Activated CD4-positive, alpha-beta memory T cell treated with anti-CD3 and anti-CD28 coated beads for 36 hours (primary cell): ENCODE results near the gene CTR9. TPM values are rescaled to one million over a fixed set of nuclear protein-coding genes. Genes with fewer than 3 reads are reported as not detected.
A peak's percentile ranks its signal among the peaks of the same experiment; 100 is the strongest.
"Not testable (repeated sequence)": the region's sequence is repeated elsewhere in the genome, so short reads cannot be mapped to it uniquely, and the experiment has no call there.

Experiments used
- CTCF ChIA-PET: fragments of 350-600 bp; sonication (Branson Sonifier 250); formaldehyde crosslinking; loops from one replicate; lab custom pipeline; 2021; ENCODE audit warnings: antibody characterized with exemption, inconsistent platforms; lab: Charles Lee
- POLR2A ChIA-PET: fragments of 350-600 bp; sonication (Branson Sonifier 250); formaldehyde crosslinking; loops from one replicate; lab custom pipeline; 2021; ENCODE audit warnings: antibody characterized with exemption; lab: Charles Lee
- DNase-seq: peaks from one replicate; pipeline ENCODE4 v3.0.0-alpha.2; 2020
- H3K27ac Mint-ChIP-seq: one replicate; pipeline ENCODE4 v1.8.0; 2021; ENCODE audit warnings: mixed read lengths
- H3K27me3 Mint-ChIP-seq: one replicate; pipeline ENCODE4 v1.8.0; 2021; ENCODE audit warnings: mixed read lengths
- H3K36me3 Mint-ChIP-seq: one replicate; pipeline ENCODE4 v1.8.0; 2021; ENCODE audit warnings: mixed read lengths
- H3K4me1 Mint-ChIP-seq: one replicate; pipeline ENCODE4 v1.8.0; 2021; ENCODE audit warnings: low read depth, mixed read lengths
- H3K4me3 Mint-ChIP-seq: one replicate; pipeline ENCODE4 v1.8.0; 2021; ENCODE audit warnings: mild to moderate bottlenecking, mixed read lengths
- H3K9me3 Mint-ChIP-seq: one replicate; pipeline ENCODE4 v1.8.0; 2021; ENCODE audit warnings: mixed read lengths
- intact Hi-C: fragments of 100-400 bp; cut with micrococcal nuclease; formaldehyde crosslinking; loops from one replicate; pipeline ENCODE4 v1.15.1; 2023
- total RNA-seq, 2 experiments: library from RNA; stranded (reverse); gene quantifications; one replicate each; pipeline ENCODE4 v1.2.3, GENCODE V29; 2021

The CTR9 gene
- total RNA-seq, 2 experiments from 2014 or later, result 37.6 to 39.9 TPM

GRCh38 chr11:10805741-10806140 is 54.7 kb downstream of the CTR9 start:
- intact Hi-C loops, result loop anchor here (5.0 kb wide), 1 partner anchor 127 kb away; no protein-coding TSS in a partner anchor
- Mint-ChIP-seq H3K36me3 (peaks cover 68% of the 10 kb centered on the region), H3K27me3 (no peaks in the 10 kb centered on the region), H3K4me3 (peak overlapping the region; percentile 63), H3K9me3 (no peaks in the 10 kb centered on the region), H3K4me1 (peaks cover 69% of the 10 kb centered on the region), H3K27ac (peak overlapping the region; percentile 92)
- ChIA-PET POLR2A (interaction anchor here (0.9 to 1.1 kb wide), 3 partner anchors 51 to 53 kb away, joined by 4 read pairs; partner anchors contain the start of gene ZBED5), CTCF (no interaction called here)
- DNase-seq, result peak; percentile 39

DNA sequence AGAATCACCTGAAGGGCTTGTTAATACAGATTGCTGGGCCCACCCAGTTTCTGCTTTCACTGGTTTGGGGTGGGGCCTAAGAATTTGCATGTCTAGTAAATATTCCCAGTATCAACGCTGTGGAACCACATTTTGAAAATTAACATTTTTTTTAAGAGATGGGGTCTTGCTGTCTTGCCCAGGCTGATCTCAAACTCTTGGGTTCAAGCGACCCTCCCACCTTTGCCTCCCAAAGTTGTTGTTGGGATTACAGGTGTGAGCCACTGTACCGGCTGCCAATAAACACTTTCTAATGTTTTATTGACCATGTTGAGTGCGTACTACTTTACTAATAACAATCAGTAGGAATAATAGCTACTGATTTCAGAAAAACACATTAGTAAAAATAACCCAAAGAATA is 55.2 kb downstream of the CTR9 start:
- intact Hi-C loops, result loop anchor here (5.0 kb wide), 1 partner anchor 126 kb away; no protein-coding TSS in a partner anchor
- POLR2A ChIA-PET, result interaction anchor here (0.9 to 1.1 kb wide), 2 partner anchors 51 to 52 kb away, joined by 4 read pairs; no protein-coding TSS in a partner anchor
- no peaks in the 10 kb centered on the region for H3K27me3 Mint-ChIP-seq

DNA sequence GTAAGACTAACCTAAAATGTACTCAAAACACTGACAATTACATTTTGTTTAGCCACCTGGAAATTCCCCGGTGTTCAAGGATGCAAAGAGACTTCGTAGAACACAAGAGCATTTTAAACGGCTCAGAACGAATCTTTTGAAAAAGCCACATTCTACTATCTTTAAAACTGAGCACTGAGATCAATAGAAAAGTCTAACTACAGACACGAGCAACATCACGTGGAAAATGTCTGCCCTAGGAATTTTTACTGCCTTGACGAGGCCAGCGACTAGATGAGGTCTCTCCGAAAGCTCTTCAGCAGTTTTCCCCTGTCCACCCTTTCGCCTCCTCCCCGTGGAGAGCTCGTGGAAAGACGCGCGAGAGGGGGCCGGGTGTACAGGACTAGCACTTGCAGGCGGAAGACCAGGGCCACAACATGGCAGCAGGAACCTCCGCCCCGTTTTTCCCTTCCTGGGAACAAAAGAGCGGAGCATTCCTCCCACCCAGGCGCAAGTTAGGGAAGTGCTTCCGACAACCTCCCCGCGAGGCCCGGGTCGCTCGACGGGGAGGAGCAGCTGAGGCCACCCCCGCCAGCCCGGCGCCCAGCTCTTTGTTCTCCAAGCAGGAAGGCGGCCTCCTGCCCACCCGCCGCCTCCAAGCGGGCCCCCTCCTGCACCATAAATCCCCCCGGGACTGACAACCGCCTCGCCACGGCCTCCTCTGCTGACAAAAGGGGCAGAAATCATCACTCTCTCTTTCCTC is 56.6 kb downstream of the CTR9 start:
- intact Hi-C loops, result loop anchor here (1.0 to 5.0 kb wide), 6 partner anchors 56 to 1347 kb away; partner anchors contain the start of genes AMPD3, CTR9 and ZNF143
- Mint-ChIP-seq H3K4me1 (peaks cover 55% of the 10 kb centered on the region), H3K27ac (peak overlapping the region; percentile 98), H3K36me3 (peaks cover 49% of the 10 kb centered on the region), H3K4me3 (peak overlapping the region; percentile 91), H3K9me3 (no peaks in the 10 kb centered on the region), H3K27me3 (no peaks in the 10 kb centered on the region)
- ChIA-PET POLR2A (interaction anchor here (0.7 to 5.2 kb wide), 8 partner anchors 9 to 1035 kb away, joined by 3 to 156 read pairs (median 14); partner anchors contain the start of genes CTR9, RNF141, USP47 and ZBED5), CTCF (interaction anchor here (3.3 kb wide), 1 partner anchor 16 kb away, joined by 28 read pairs; no protein-coding TSS in a partner anchor)
- peak; percentile 59 for DNase-seq

More for the DNA sequence above, 55.2 kb downstream of the CTR9 start:
- Mint-ChIP-seq H3K9me3 (no peaks in the 10 kb centered on the region), H3K4me1 (peaks cover 65% of the 10 kb centered on the region), H3K4me3 (peak overlapping the region; percentile 91), H3K27ac (peak overlapping the region; percentile 98), H3K36me3 (peaks cover 64% of the 10 kb centered on the region)
- CTCF ChIA-PET, result no interaction called here
- peak; percentile 36 for DNase-seq

DNA sequence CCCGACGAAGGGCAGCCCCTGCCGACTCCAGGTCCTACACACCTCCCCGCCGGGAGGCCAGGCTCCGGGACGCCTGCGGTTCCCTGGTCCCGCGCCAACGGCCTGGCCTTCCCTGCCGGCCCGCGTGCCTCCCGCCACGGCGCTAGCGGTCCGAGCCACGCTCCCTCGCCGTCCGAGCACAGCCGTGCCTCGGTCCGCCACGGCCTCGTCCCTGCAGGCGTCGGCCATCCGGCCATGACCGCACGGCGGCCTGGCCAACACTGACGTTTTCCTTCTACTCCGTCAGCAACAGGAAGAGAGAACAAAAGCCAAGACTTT is 57.1 kb downstream of the CTR9 start:
- H3K4me1 Mint-ChIP-seq, result peaks cover 52% of the 10 kb centered on the region
- ChIA-PET POLR2A (interaction anchor here (0.7 to 5.2 kb wide), 19 partner anchors 9 to 1035 kb away, joined by 3 to 156 read pairs (median 5); partner anchors contain the start of genes CTR9, RNF141, USP47 and ZBED5), CTCF (interaction anchor here (0.7 to 3.3 kb wide), 6 partner anchors 10 to 268 kb away, joined by 4 to 28 read pairs (median 4); partner anchors contain the start of gene RNF141)
- no peaks in the 10 kb centered on the region for H3K27me3 Mint-ChIP-seq
- intact Hi-C loops, result loop anchor here (1.0 to 5.0 kb wide), 6 partner anchors 57 to 1347 kb away; partner anchors contain the start of genes AMPD3, CTR9 and ZNF143
- H3K36me3 Mint-ChIP-seq, result peaks cover 49% of the 10 kb centered on the region
- no peaks in the 10 kb centered on the region for H3K9me3 Mint-ChIP-seq
- peak overlapping the region; percentile 91 for H3K4me3 Mint-ChIP-seq
- H3K27ac Mint-ChIP-seq, result peak overlapping the region; percentile 98
- DNase-seq, result no peak

DNA sequence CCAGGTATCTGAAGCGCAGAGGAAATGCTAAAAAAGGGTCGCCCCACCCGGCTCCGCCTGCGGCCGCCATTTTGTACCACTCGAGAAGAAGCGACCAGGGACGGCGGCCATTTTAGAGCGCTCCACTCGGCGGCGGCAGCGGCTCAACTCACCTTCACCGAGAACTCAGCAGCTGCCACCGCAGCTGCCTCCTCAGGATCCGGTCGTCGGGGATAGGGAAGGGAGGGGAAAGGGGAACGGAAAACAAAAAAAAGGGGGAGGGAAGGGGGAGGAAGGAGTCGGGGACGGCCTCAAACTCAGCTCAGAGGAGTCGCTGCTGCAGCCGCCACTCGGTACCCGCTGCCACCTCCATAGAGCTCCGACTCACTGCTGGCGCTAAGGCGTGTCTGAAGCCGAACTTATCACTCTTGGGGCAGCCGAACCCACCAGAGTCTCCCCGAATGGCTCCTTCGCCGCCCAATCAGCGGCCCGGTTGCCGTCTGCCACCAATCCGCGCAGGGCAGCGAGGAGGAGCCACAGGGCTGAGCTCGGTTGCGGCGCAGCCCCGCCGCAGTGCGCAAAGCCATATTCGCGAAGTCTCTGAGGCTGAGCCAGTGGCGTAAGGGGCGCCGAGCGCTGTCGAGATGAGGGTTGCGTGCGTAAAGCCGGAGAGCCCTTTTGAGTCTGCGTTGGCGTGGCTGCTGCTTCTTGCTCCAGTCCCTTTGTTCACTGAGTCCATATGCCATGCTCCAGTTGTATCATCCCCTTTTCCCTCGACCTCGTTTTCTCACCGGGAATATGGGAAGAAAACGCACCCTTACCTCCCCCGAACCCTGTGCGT is 57.7 kb downstream of the CTR9 start, which contains the start of gene EIF4G2:
EIF4G2 (minus strand) TSS at position 374 of the 820 bp plus-strand sequence.
- DNase-seq, result peak; percentile 99
- Mint-ChIP-seq H3K4me3 (peak within 1 kb of the TSS; percentile 91), H3K36me3 (peaks cover 43% of the 10 kb centered on the region), H3K9me3 (no peaks in the 10 kb centered on the region), H3K27me3 (no peaks in the 10 kb centered on the region), H3K27ac (peak within 1 kb of the TSS; percentile 98), H3K4me1 (peaks cover 46% of the 10 kb centered on the region)
- ChIA-PET POLR2A (interaction anchor here (0.7 to 5.2 kb wide), 23 partner anchors 9 to 1034 kb away, joined by 3 to 156 read pairs (median 5); partner anchors contain the start of genes CTR9, RNF141, USP47 and ZBED5), CTCF (interaction anchor here (0.7 to 3.3 kb wide), 13 partner anchors 10 to 1035 kb away, joined by 3 to 28 read pairs (median 5); partner anchors contain the start of genes RNF141 and ZBED5)
- intact Hi-C loops, result loop anchor here (1.0 to 5.0 kb wide), 7 partner anchors 50 to 1348 kb away; partner anchors contain the start of genes AMPD3, CTR9, ZBED5 and ZNF143

DNA sequence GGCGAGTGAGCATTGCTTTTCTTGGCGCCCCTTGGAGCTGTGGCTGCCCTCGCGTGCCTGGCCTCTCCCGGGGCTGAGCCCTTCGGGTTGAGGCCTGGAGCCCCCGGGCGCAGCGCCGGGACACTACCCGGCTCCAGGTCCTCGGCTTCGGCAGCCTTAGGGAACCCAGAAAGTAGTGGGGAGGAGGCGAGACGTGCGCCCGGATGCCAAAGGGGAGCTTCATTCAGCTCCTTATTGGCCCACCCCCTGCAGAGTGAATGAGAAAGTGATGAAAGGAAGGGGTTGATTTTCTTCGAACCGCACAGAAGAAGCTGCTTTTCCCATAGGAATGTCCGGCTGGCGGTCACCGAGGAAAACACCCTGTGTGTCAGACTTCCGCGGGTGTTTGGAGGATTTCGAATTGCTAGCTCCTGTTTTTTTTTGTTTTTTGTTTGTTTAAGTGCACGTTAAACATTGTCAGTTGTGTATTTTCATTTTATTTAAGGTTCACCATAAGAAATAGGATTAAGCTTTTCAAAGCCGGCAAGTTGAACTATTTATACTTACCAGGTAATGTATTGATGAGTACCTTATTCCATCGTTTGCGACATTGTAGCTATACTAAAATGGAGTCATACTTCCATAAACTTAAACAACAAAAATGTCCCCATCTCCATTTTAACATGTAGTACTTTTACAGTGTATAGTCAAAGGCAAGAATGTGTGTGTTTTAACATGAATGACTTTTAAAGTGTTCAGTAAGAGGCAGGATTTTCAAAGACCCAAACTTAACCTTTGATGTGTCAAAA is 58.5 kb downstream of the CTR9 start:
- peak; percentile 46 for DNase-seq
- ChIA-PET POLR2A (interaction anchor here (0.8 to 5.2 kb wide), 20 partner anchors 8 to 1033 kb away, joined by 3 to 156 read pairs (median 6); partner anchors contain the start of genes CTR9, RNF141, USP47 and ZBED5), CTCF (interaction anchor here (0.7 to 3.3 kb wide), 15 partner anchors 11 to 1034 kb away, joined by 3 to 28 read pairs (median 5); partner anchors contain the start of genes RNF141 and ZBED5)
- Mint-ChIP-seq H3K36me3 (peaks cover 35% of the 10 kb centered on the region), H3K4me1 (peaks cover 44% of the 10 kb centered on the region), H3K27me3 (no peaks in the 10 kb centered on the region), H3K27ac (peak overlapping the region; percentile 98), H3K9me3 (no peaks in the 10 kb centered on the region), H3K4me3 (peak overlapping the region; percentile 91)
- intact Hi-C loops, result loop anchor here (1.0 to 5.0 kb wide), 5 partner anchors 49 to 1349 kb away; partner anchors contain the start of genes AMPD3, ZBED5 and ZNF143

DNA sequence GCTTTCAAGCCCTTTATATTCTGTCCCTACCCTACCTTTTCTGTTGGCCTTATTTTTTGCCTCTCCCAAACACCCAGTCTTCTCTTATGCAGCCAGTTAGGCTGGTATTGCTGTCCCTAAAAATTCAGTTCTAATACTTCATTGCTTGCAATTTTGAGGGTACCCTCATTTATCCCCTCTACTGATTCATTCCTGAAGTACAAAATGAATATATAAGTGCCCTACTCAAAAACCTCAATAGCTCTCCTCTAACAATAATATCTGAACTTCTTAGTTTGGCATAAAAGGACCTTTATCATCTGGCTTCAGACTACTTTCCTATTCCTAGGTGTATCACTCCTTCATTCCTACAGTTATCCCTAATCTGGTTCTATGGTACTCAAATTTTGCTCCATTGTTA is 62.9 kb downstream of the CTR9 start:
- Mint-ChIP-seq H3K4me1 (peaks cover 17% of the 10 kb centered on the region), H3K27me3 (peaks cover 2% of the 10 kb centered on the region), H3K4me3 (no peak overlapping the region), H3K27ac (no peak overlapping the region), H3K36me3 (no peaks in the 10 kb centered on the region), H3K9me3 (no peaks in the 10 kb centered on the region)
- POLR2A ChIA-PET, result no interaction called here
- no peak for DNase-seq
- intact Hi-C loops, result no loop called here
- CTCF ChIA-PET, result no interaction called here

DNA sequence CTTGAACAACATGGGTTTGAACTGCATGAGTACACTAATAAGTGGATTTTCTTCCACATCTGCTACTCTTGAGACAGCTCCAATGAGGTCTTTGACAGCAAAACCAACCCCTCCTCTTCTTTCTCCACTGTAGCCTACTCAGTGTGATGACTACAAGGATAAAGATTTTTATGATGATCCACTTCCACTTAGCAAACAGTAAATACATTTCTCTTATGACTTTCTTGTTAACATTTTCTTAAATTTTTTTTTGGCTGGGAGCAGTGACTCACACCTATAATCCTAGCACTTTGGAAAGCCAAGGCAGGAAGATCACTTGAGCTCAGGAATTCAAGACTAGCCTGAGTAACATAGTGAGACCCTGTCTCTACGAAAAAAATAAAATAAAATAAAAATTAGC is 67.5 kb downstream of the CTR9 start:
- H3K36me3 Mint-ChIP-seq, result peaks cover 1% of the 10 kb centered on the region
- no peaks in the 10 kb centered on the region for H3K9me3 Mint-ChIP-seq
- no peak overlapping the region for H3K4me3 Mint-ChIP-seq
- no peak for DNase-seq
- peaks cover 6% of the 10 kb centered on the region for H3K4me1 Mint-ChIP-seq
- H3K27ac Mint-ChIP-seq, result no peak overlapping the region
- ChIA-PET POLR2A (interaction anchor here (2.5 kb wide), 1 partner anchor 10 kb away, joined by 10 read pairs; the partner anchor contains the start of gene EIF4G2), CTCF (interaction anchor here (1.2 kb wide), 1 partner anchor 26 kb away, joined by 4 read pairs; no protein-coding TSS in a partner anchor)
- H3K27me3 Mint-ChIP-seq, result peaks cover 2% of the 10 kb centered on the region
- intact Hi-C loops, result no loop called here

GRCh38 chr11:10822491-10822890 is 71.4 kb downstream of the CTR9 start:
- H3K4me1 Mint-ChIP-seq, H3K36me3 Mint-ChIP-seq, H3K9me3 Mint-ChIP-seq, H3K27me3 Mint-ChIP-seq, CTCF ChIA-PET, H3K27ac Mint-ChIP-seq, intact Hi-C loops, POLR2A ChIA-PET, H3K4me3 Mint-ChIP-seq, DNase-seq: not testable (repeated sequence)

DNA sequence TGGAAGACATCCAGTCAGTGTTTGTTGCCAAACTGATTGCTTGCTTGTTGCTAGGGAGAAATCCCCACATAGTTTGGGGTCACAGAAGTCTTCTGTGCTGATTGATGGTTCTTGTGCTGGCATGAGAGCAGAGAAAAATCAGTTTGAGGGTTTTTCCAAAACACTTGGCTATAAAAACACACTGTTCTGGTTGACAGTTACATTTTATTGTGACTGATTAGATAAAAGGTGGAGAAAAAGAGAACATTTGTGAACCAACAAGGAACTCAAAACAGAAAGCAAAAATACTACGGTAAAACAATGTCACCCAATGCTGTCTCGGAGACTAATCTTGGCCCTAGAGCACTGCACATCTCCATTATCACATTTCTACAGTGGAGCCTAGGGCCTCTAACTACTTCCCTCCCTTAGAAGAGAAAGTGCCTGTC is 72.1 kb downstream of the CTR9 start:
- H3K4me3 Mint-ChIP-seq, result no peak overlapping the region
- no peak overlapping the region for H3K27ac Mint-ChIP-seq

More for the DNA sequence above, 72.1 kb downstream of the CTR9 start:
- Mint-ChIP-seq H3K27me3 (no peaks in the 10 kb centered on the region), H3K9me3 (no peaks in the 10 kb centered on the region), H3K36me3 (peaks cover 1% of the 10 kb centered on the region), H3K4me1 (no peaks in the 10 kb centered on the region)
- ChIA-PET POLR2A (no interaction called here), CTCF (no interaction called here)
- no peak for DNase-seq
- intact Hi-C loops, result no loop called here
